ENCODE data around the gene PDHX. TPM values are rescaled to one million over a fixed set of nuclear protein-coding genes. Genes with fewer than 3 reads are reported as not detected.

Gene PDHX
- total and polyA plus RNA-seq, 10 donors = 9.2 to 32.9 (median 23.7) TPM

DNA sequence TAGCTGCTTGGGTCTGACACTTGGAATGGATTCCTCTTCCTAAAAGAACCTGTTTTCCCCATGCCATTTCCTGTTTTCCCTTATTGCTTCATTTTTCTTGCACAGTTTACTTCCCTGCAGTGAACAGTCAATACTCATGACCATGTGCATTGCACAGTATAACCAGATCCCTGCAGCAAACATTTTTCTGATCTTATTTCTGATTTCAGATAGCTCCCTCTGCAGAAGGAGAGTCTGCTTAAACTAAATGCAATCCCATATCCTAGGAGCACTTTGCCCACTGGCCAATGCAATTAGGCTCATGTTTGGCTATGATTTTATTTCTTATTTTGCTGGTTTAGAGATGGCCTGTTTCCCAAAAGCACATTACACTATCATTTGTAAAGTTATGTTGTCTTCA is 125.8 kb downstream of the PDHX start:
- Histone ChIP-seq H3K9me3 (no peaks in the 10 kb centered on the region), H3K4me1 (peaks cover 11 to 75% (median 37%) of the 10 kb centered on the region in 6 donors), H3K27me3 (replicated peaks in 1 of 7) (no peaks in the 10 kb centered on the region), H3K36me3 (no peaks in the 10 kb centered on the region), H3K4me3 (no peak overlapping the region), H3K27ac (no peak overlapping the region)
- intact Hi-C loops (cut with DNase I; ENCODE audit: low total_unique reads) = no loop called here
- TF ChIP-seq, protein P1, sequence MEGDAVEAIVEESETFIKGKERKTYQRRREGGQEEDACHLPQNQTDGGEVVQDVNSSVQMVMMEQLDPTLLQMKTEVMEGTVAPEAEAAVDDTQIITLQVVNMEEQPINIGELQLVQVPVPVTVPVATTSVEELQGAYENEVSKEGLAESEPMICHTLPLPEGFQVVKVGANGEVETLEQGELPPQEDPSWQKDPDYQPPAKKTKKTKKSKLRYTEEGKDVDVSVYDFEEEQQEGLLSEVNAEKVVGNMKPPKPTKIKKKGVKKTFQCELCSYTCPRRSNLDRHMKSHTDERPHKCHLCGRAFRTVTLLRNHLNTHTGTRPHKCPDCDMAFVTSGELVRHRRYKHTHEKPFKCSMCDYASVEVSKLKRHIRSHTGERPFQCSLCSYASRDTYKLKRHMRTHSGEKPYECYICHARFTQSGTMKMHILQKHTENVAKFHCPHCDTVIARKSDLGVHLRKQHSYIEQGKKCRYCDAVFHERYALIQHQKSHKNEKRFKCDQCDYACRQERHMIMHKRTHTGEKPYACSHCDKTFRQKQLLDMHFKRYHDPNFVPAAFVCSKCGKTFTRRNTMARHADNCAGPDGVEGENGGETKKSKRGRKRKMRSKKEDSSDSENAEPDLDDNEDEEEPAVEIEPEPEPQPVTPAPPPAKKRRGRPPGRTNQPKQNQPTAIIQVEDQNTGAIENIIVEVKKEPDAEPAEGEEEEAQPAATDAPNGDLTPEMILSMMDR (IDR thresholded peaks at IDR 0.05 in 8 of 11, conservative IDR thresholded peaks at IDR 0.05 in 3 of 11) = no peak
- TF ChIP-seq POLR2A (IDR thresholded peaks at IDR 0.05) (no peak), POLR2AphosphoS5 (IDR thresholded peaks at IDR 0.05) (no peak)
- DNase-seq = no peak

DNA sequence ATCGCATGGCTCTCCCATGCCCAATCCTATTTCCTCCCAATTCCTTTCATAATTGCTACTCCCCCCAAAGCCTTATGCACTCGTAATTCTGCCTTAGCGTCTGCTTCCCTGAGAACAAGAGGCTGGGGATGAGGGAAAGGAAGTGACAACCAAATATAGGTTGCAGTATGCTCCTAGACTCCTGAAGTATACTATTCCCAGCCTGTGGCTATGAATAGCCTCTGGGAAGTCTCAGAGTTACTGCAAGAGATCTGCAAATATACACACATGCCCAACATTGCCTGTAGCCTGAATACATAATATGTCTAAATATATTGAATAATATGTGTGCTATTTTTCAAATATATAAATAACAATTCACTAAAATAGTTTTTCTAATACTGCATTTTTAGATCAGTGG is 126.5 kb downstream of the PDHX start:
- Histone ChIP-seq H3K9me3 (no peaks in the 10 kb centered on the region), H3K4me1 (peaks cover 11 to 82% (median 44%) of the 10 kb centered on the region in 6 donors), H3K36me3 (no peaks in the 10 kb centered on the region), H3K4me3 (no peak overlapping the region), H3K27me3 (replicated peaks in 1 of 7) (no peaks in the 10 kb centered on the region), H3K27ac (no peak overlapping the region)
- intact Hi-C loops (cut with DNase I; ENCODE audit: low total_unique reads) = no loop called here
- WGBS, 5 donors = 63 to 89% (median 76%) methylated on average over 3 of the region's 3 CpGs
- no peak for DNase-seq
- TF ChIP-seq POLR2AphosphoS5 (IDR thresholded peaks at IDR 0.05) (no peak), POLR2A (IDR thresholded peaks at IDR 0.05) (no peak)
- TF ChIP-seq, protein P1 (IDR thresholded peaks at IDR 0.05 in 8 of 11, conservative IDR thresholded peaks at IDR 0.05 in 3 of 11) = no peak

DNA sequence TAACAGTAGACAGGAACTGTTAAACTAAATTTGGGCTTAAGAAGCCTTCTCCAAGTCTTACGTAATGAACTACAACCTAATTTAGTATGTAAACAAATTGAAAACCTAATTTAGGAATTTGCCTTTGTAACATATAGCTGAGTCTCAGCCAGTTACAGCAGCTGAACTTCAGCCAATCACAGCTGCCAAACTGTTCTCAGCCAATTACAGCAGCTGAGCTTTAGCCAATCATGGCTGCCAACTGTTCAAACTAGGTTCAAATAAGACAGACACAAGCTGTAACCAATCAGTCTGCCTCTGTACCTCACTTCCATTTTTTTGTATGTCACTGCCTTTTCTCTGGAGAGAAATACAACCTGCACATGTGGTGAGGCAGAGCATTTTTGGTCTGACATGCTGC is 127.5 kb downstream of the PDHX start:
- H3K4me1 ChIP-seq = peaks cover 11 to 92% (median 48%) of the 10 kb centered on the region in 6 donors
- DNase-seq = no peak
- 78 to 90% (median 83%) methylated on average over 1 of the region's 1 CpG for WGBS, 5 donors

DNA sequence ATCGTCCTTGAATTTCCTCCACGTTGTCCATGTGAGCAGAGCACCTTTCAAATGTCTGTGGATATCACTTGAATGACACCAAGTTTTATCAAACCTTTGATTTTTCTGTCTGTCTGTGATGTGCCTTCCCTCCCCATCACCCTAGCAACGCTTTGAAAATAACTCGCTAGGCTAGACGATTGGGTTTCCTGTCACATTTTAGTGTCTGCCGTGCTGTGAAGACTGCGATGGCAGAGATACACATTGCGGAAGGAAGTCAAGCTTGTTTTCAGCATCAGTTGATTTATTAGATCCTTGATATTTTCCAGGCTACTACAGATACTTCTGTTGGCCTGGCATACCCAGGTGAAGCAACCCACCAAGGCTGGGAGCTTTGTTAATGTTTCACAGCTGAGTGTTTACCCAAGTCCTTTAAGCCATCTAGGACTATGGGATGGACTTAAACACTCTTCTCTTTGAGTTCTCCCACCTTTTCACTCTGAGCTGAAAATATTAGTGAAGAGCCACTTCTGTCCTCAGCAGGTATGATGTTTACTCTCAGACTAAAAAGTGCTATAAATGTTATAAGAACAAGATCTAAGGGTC is 128.9 kb downstream of the PDHX start:
- DNase-seq = peak; percentile 75
- Histone ChIP-seq H3K4me3 (peak overlapping the region in 1 of 8 donors; percentile 31), H3K27me3 (replicated peaks in 1 of 7) (no peaks in the 10 kb centered on the region), H3K36me3 (no peaks in the 10 kb centered on the region), H3K27ac (peak overlapping the region in 7 of 8 donors; percentile 18 to 84 (median 75)), H3K9me3 (peaks cover 0 to 9% (median 0%) of the 10 kb centered on the region in 8 donors), H3K4me1 (peaks cover 11 to 95% (median 48%) of the 10 kb centered on the region in 6 donors)
- intact Hi-C loops (cut with DNase I; ENCODE audit: low total_unique reads) = no loop called here
- WGBS, 5 donors = 11 to 26% (median 13%) methylated on average over 8 of the region's 8 CpGs
- no peak for TF ChIP-seq POLR2A (IDR thresholded peaks at IDR 0.05)
- TF ChIP-seq POLR2AphosphoS5 (IDR thresholded peaks at IDR 0.05) = peak in 1 of 3 donors; percentile 66

More for the DNA sequence above, 127.5 kb downstream of the PDHX start:
- Histone ChIP-seq H3K4me3 (no peak overlapping the region), H3K36me3 (no peaks in the 10 kb centered on the region), H3K27ac (no peak overlapping the region), H3K27me3 (replicated peaks in 1 of 7) (no peaks in the 10 kb centered on the region), H3K9me3 (peaks cover 0 to 3% (median 0%) of the 10 kb centered on the region in 8 donors)
- intact Hi-C loops (cut with DNase I; ENCODE audit: low total_unique reads) = no loop called here
- TF ChIP-seq, protein P1 (IDR thresholded peaks at IDR 0.05 in 8 of 11, conservative IDR thresholded peaks at IDR 0.05 in 3 of 11) = no peak
- TF ChIP-seq POLR2A (IDR thresholded peaks at IDR 0.05) (no peak), POLR2AphosphoS5 (IDR thresholded peaks at IDR 0.05) (no peak)

Small RNAs within 50 kb of the gene (microRNA-seq; reads per million reads assigned to microRNA genes)
- gene MIR1343 = 2.3 to 5.4 (median 3.2) reads per million in 3 donors

Small RNAs within 50 kb of the gene (small RNA-seq; reads per million reads assigned to genes)
- 0 to 0.21 (median 0.07) reads per million in 4 donors for gene MIR1343

Other genes starting within 250 kb of the PDHX start
- gene APIP, start 239 bp upstream of the PDHX start, total RNA-seq = 10 to 100 TPM; 24.0 to 33.2 (median 26.7) TPM
- gene APIP, start 239 bp upstream of the PDHX start, polyA plus RNA-seq = 10 to 100 TPM; 18.2 to 25.7 (median 25.0) TPM
- gene CD44, start 222.6 kb downstream of the PDHX start, total RNA-seq = 100 to 1,000 TPM; 200 to 521 (median 348) TPM
- 100 to 1,000 TPM in 1 of 3 donors, 10 to 100 TPM in 2; 60.9 to 103 (median 71.8) TPM for gene CD44, start 222.6 kb downstream of the PDHX start, polyA plus RNA-seq